Hepatic stellate cell (primary cell): Measurements from ENCODE around the gene GABRR2.
"Not testable (repeated sequence)": the region's sequence is repeated elsewhere in the genome, so short reads cannot be mapped to it uniquely, and the experiment has no call there.

Experiments used
- DNase-seq: peaks from one replicate; pipeline ENCODE4 v3.0.0; 2011; ENCODE audit warnings: low spot score

The GABRR2 gene

GRCh38 chr6:89257346-89257745 is 57.8 kb downstream of the GABRR2 start:
- no peak for DNase-seq

DNA sequence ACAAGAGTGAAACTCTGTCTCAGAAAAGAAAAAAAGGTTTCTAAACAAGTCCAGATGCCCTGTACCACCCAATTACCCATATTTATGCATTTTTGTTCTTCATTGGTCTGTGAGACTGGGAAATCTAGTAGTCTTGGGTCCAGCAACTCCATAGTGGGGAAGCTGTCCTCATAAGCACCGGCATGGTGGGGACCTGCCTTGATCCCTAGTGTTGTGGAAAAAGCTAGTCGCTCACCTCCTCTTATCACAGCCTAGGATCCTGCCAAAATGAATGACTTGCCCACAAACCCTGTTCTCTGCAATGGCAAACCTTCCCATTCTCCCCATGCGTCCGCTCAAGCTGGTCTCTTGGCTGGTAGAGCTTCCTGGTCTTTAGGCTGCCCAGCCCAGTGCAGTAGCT is 59.7 kb downstream of the GABRR2 start:
- no peak for DNase-seq

DNA sequence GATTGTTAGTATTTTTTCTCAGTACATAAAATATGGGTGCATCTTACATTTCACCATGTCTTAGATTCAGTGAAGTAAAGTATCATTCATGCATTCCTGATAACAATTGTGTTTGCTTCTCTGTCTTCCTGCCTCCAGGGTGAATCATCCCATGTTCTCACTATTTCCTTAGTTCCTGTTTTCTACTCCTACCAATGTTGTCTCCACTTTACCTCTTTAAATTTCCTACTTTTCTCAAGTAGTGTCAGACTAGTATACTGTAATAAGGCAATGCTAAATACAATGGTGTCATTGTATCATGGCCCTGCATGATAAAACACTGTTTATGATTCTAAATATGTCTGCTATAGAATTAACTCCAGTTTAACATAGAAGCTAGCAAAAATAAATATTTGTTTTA is 60.5 kb downstream of the GABRR2 start:
- DNase-seq: no peak

DNA sequence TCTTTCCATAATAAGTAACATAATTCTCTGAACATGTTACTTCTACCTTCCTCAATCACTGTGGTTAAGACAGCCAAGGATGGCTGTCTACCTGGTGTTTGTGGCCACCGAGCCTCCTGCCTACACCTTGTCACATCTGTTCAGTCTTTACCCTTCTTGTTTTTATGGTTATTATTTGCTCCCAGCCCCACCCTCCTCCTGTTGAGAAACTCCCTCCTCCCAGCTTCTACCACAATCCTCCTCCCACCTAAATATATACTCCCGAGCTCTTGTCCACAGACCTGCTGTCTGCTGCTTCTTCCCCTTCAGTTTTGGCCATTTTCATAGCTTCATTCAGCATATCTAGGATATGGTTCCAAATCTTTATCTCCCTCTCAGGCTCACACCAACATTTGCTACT is 62.2 kb downstream of the GABRR2 start:
- no peak for DNase-seq

- DNase-seq: no peak
Measured at GRCh38 chr6:89251976-89252375, 63.1 kb downstream of the GABRR2 start.

- DNase-seq: no peak
Measured at GRCh38 chr6:89251170-89251569, 63.9 kb downstream of the GABRR2 start.

GRCh38 chr6:89250239-89250638 is 64.9 kb downstream of the GABRR2 start:
- DNase-seq: no peak

- DNase-seq: no peak
Measured at GRCh38 chr6:89244241-89244985, 70.7 kb downstream of the GABRR2 start.

- no peak for DNase-seq
Measured at GRCh38 chr6:89243331-89243629, 71.8 kb downstream of the GABRR2 start.

DNA sequence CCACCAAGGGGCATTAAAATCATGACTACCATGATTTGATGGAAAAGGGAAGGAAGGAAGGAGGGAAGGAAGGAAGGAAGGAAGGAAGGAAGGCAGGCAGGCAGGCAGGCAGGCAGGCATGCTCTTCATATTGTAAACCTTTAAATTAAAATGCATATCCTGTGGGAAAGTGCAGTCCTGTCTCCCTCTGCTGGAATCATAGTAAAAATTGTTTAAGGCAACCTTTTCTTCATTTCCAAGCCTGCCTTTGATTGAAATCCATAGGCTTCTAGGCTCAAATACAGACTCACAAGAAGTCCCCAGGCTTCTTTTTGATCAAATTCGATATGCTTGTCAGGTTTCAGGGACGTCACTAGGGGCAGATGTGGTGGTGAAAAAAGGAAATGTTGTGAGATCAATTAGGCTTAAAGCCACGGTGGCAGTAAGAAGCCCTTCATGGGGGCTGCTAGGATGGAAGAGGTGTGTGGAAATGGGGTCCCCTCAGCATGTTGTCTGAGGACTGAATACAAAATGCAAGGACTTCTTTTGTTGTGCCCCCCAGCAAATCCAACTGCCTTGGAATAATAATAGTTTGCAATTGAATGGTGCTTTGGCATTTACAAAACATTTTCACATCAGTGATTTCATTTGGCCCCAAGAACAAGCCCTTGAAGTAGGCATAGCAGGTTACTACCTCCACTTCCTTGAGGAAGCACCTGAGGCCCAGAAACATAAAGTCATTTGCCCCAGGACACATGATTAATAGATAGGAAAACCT is 72.3 kb downstream of the GABRR2 start:
- DNase-seq: peak; percentile 43

- peak; percentile 18 for DNase-seq
Measured at GRCh38 chr6:89239338-89239737, 75.8 kb downstream of the GABRR2 start.

GRCh38 chr6:89237158-89237557 is 77.9 kb downstream of the GABRR2 start:
- no peak for DNase-seq

GRCh38 chr6:89233605-89234004 is 81.5 kb downstream of the GABRR2 start:
- not testable (repeated sequence) for DNase-seq

DNA sequence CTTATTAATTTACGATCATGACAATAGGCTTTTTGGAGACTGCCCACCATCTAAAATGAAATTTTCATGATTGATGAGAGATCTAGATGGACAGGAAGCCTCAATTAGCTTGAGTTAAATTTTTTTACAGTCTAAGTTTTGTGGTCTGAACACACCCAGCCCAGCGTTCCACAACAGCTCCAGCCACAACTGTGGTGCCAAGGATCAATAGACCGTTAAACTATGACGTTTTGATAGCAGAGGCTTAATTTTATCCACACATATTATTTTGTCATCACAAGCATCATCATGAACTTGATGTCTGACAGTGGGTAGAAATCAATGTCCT is 92.4 kb downstream of the GABRR2 start:
- DNase-seq: no peak

DNA sequence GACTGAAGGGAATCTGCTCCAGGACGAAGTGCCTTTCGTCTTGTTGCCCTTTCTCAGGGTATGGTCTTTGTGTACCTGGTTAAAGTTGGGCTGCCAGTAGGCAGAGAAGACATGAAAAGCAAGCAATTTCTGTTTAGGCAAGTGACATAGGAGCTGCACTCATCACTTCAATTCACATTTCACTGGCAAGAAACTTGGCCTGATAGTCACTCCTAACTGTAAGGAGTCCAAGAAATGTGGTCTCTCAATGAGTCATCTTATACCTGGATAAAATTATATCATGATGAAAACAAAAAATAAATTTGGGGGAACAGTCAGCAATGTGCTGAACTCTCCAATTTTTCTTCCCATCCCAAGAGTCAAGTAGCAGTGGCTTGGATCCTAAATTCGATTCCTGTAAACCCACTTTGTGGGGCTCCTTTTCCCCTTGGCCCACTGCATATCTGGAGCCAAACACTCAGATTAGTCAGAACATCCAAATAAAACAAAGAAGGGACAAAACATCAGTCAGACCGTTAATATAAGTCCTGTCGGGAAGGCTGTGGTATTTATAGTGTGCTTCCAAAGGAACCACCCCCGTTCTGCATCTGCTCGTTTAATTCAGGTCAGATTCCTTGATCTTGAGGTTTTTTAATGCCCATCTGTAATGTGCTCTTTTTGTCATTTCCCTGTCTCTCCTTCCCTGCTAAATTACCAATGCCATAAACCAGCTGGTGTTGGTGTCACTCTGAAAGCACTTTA is 93.0 kb downstream of the GABRR2 start:
- no peak for DNase-seq

DNA sequence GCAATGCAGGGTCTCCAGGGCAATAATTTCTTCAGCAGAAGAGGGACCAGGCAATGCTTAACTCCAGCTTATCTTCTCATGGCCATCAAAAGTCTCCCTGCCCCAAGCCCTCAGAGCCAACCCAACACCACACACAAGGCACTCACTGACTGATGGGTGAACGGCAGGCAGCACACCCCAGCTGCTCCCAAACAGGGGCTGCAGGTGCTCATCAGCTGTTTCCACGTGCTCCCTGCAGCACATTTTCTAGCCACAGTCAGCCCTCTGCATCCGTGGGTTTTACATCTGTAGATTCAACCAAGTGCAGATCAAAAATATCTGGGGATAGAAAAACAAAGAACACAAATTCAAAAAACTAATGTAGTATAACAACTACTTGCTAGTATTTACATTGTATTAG is 94.0 kb downstream of the GABRR2 start:
- no peak for DNase-seq

- DNase-seq: no peak
Measured at GRCh38 chr6:89217299-89217910, 97.7 kb downstream of the GABRR2 start, which contains the start of gene GABRR1. GABRR1 (minus strand) TSS chr6:89217358; CDS start chr6:89217322, 36 bp downstream.

DNA sequence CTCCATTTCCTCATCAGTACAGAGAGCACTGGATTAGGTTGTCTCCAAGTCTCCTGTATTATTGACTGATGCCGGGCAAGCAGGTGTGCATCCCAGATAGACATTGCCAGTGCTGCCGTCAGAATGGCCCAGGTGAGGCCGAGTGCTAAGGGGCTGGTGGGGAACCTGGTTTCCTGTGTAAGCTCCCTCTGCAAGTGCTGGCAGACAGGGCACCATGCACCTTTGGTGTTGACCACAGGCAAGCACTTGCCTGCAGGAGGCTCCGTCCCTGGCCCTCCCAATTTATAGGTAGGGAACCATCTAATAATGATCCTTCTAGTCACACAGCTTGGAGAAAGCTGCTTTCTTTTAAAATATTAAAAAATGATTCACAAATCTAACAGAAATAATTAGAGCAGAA is 98.7 kb downstream of the GABRR2 start:
- DNase-seq: no peak

DNA sequence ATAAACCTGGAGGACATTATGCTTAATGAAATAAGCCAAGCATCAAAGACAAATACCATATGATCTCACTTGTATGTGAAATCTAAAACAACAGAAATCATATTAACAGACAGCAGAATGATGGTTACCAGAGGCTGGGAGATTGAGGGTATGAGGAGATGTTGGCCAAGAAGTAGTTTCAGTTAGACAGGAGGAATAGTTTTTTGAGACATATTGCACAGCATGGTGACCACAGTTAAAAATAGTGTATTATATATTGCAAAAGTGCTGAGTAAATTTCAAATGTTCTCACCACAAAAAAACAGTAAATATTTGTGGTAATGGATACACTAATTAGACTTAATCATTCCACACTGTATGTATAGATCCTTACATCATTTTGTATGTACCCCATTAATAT is 99.7 kb downstream of the GABRR2 start:
- no peak for DNase-seq

- no peak for DNase-seq
Measured at GRCh38 chr6:89214197-89214596, 100.9 kb downstream of the GABRR2 start.

DNA sequence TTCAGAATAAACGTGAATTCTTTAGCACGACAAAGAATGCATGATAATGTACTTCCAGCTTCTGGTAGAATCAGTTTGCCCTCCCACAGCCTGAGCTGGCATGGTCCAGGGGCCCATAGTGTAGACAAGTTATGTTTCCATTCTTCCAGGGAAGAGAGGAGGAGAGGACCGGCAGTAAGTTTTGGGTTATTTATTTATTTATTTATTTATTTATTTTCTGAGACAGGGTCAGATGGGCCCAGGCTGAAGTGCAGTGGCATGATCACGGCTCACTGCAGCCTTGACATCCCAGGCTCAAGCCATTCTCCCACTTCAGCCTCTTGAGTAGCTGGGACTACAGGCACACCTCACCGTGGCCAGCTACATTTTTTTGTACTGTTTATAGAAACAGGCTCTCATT is 102.6 kb downstream of the GABRR2 start:
- no peak for DNase-seq

GRCh38 chr6:89209457-89209856 is 105.6 kb downstream of the GABRR2 start:
- no peak for DNase-seq

GRCh38 chr6:89208551-89208950 is 106.5 kb downstream of the GABRR2 start:
- DNase-seq: no peak
